Measurements from ENCODE around the gene SMIM36. TPM values are rescaled to one million over a fixed set of nuclear protein-coding genes. Genes with fewer than 3 reads are reported as not detected.
"Not testable (repeated sequence)": the region's sequence is repeated elsewhere in the genome, so short reads cannot be mapped to it uniquely, and the experiment has no call there.

The SMIM36 gene
- total RNA-seq, 2 experiments from 2014 or later, result not detected

DNA sequence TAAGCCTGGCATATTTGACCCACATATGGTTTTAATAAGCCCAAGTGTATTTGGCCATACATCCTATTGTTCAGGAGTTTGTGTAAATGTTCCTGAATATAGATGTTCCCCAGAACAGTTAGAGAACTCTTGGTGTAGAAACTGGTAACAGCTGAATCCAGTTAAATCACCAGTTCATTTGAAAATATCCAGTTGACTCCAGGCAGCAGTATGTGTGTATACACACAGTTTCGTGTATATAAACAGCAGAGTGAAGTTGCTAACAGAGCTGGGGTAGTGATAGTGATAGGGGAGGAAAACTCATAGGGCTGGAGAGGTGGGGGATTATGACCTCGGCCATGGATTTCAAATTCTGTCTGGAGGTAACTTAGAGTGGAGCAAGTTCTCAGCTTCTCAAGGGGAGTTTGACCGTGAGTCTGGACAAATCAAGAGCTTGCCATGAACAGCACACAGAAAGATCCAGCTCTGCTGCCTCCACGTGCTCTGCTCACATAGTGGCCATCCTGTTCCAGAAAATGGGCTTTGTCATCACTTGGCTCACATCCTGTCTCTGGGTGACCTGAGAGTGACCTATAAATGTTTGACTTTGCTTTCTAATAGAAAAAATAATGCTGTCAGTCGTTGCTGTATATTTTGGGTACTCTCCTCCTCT is 59.0 kb downstream of the SMIM36 start:
- ChIA-PET CTCF (interaction anchor here (0.7 kb wide), 1 partner anchor 1145 kb away, joined by 3 read pairs; no protein-coding TSS in a partner anchor), POLR2A (no interaction called here)
- intact Hi-C loops (cut with DNase I, micrococcal nuclease), result no loop called here
- DNase-seq, result no peak
- Mint-ChIP-seq H3K27me3 (peaks cover 10% of the 10 kb centered on the region), H3K4me3 (no peak overlapping the region), H3K9me3 (ENCODE audit: low read depth) (no peaks in the 10 kb centered on the region), H3K4me1 (peaks cover 2% of the 10 kb centered on the region), H3K27ac (no peak overlapping the region), H3K36me3 (ENCODE audit: low read depth) (no peaks in the 10 kb centered on the region)
- no peak for ATAC-seq

DNA sequence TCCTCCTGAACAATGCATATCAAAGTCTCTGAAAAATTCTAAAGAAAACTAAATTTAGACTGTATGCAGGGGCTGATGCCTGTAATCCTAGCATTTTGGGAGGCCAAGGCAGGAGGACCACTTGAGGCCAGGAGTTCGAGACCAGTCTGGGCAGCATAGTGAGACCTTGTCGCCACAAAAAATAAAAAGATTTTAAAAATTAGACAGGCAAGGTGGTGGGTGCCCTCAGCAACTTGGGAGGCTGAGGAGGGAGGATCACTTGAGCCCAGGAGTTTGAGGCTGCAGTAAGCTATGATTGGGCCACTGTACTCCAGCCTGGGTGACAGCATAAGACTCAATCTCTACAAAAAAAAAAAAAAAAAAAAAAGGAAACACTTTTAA is 59.5 kb downstream of the SMIM36 start:
- Mint-ChIP-seq H3K4me1 (peaks cover 2% of the 10 kb centered on the region), H3K27me3 (peaks cover 10% of the 10 kb centered on the region), H3K36me3 (ENCODE audit: low read depth) (no peaks in the 10 kb centered on the region), H3K9me3 (ENCODE audit: low read depth) (no peaks in the 10 kb centered on the region), H3K27ac (no peak overlapping the region), H3K4me3 (no peak overlapping the region)
- POLR2A ChIA-PET, result no interaction called here
- DNase-seq, result no peak
- intact Hi-C loops (cut with DNase I, micrococcal nuclease), result no loop called here
- no peak for ATAC-seq
- CTCF ChIA-PET, result no interaction called here

DNA sequence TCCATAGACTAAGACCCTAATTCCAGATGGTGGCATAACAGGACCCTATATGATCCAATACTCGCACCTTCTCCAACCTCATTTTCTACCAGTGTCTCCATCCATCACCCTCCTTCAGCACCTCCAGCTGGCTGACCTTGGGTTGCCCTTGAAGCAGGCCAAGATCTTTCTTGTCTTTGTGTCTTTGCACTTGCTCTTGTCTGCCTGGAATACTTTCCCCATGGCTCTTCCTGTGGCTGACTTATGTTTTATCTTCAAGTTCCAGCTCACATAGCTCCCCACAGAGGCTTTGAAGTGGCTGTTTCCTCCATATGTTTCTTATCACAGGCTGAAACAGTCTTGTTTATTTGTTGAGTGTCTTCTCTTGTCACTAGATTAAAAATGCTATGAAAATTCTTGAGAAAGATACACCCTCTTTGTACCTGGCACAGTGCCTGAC is 60.0 kb downstream of the SMIM36 start:
- no peak for ATAC-seq
- peaks cover 2% of the 10 kb centered on the region for H3K4me1 Mint-ChIP-seq
- CTCF ChIA-PET, result no interaction called here
- DNase-seq, result no peak
- intact Hi-C loops (cut with DNase I, micrococcal nuclease), result no loop called here
- H3K27ac Mint-ChIP-seq, result no peak overlapping the region
- no peaks in the 10 kb centered on the region for H3K9me3 Mint-ChIP-seq (ENCODE audit: low read depth)
- H3K27me3 Mint-ChIP-seq, result peaks cover 8% of the 10 kb centered on the region
- POLR2A ChIA-PET, result no interaction called here
- no peak overlapping the region for H3K4me3 Mint-ChIP-seq
- no peaks in the 10 kb centered on the region for H3K36me3 Mint-ChIP-seq (ENCODE audit: low read depth)

DNA sequence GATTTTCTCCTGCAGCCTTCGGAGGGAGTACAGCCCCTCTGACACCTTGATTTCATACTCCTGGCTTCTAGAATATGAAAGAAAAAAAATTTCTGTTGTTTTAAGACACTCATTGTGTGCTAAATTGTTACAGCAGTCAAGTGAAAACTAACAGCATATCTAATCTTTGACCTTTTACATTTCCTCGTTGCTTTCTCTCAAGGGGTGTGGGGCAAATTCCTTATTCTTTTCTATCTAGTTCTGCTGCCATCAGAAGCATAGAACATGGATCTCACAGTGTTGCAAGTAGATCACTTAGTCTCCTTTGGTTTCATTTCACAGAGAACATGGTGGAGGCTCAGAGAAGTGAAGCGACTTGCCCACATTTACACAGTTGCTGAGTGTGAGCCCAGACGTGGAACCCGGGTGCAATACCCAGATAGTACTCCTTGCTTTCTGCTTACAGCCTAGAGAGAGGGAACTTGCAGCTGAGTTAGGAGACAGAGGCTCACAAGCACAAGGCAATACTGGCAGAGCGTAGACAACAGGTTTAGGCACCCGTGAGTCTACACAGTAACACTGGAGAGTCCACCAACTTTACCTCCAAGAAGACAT is 60.9 kb downstream of the SMIM36 start:
- Mint-ChIP-seq H3K4me3 (no peak overlapping the region), H3K9me3 (ENCODE audit: low read depth) (no peaks in the 10 kb centered on the region), H3K27me3 (peaks cover 4% of the 10 kb centered on the region), H3K36me3 (ENCODE audit: low read depth) (no peaks in the 10 kb centered on the region), H3K4me1 (peaks cover 2% of the 10 kb centered on the region), H3K27ac (no peak overlapping the region)
- ChIA-PET POLR2A (no interaction called here), CTCF (no interaction called here)
- intact Hi-C loops (cut with DNase I, micrococcal nuclease), result no loop called here
- DNase-seq, result no peak
- ATAC-seq, result no peak

DNA sequence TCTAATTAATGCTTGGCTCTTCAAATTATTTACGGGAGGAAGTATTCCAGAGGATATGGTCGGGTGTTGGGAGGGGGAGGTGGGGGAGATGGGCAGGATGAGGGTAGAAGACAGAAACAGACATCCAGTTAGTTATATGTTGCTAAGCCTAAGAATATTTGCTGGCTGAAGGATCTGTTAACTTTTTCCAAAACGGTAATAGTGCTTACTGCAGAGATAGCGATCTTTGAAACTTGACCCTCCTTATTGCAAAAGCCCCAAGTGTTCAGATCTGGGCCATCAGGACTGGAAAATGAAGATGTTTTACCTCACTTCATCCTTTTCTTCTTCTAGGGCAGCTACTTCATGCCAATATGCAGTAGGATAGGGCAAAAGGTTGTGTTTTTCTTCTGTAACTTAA is 62.6 kb downstream of the SMIM36 start:
- H3K27me3 Mint-ChIP-seq, result peaks cover 3% of the 10 kb centered on the region
- H3K27ac Mint-ChIP-seq, result no peak overlapping the region
- H3K36me3 Mint-ChIP-seq (ENCODE audit: low read depth), result no peaks in the 10 kb centered on the region
- intact Hi-C loops (cut with DNase I, micrococcal nuclease), result no loop called here
- ATAC-seq, result no peak
- POLR2A ChIA-PET, result no interaction called here
- CTCF ChIA-PET, result no interaction called here
- DNase-seq, result no peak
- no peaks in the 10 kb centered on the region for H3K9me3 Mint-ChIP-seq (ENCODE audit: low read depth)
- H3K4me1 Mint-ChIP-seq, result peaks cover 2% of the 10 kb centered on the region
- no peak overlapping the region for H3K4me3 Mint-ChIP-seq

DNA sequence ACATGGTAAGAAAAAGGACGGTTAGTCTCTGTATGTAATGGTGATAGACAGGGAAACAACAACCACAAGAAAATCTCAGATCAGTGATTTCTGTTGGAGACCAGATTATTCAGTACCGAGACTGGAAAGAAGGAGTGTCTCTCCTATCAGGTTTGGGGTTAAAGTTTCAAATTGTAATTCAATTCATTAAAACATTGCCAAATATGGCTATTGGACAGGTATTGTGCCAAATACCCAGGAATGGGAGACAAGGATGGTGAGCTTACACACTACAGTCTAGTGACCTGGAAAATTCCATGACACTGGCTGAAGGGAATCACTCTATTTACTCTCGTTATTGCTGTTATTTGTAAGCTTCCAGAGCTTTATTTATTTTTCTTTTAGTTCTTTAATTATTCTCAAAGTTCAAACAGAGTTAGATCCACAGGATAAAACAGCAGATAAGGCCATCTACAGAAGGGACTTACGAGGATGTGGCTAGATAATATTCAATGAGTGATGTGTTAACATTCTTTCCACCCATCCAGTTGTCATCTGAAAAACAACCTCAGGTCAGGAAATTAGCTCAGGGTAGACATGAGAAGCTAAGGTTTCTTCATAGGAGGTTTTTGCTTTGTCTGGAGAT is 64.6 kb downstream of the SMIM36 start:
- H3K27me3 Mint-ChIP-seq, result peaks cover 3% of the 10 kb centered on the region
- no peaks in the 10 kb centered on the region for H3K9me3 Mint-ChIP-seq (ENCODE audit: low read depth)
- CTCF ChIA-PET, result interaction anchor here (0.6 to 1.3 kb wide), 2 partner anchors 14 to 79 kb away, joined by 3 read pairs; no protein-coding TSS in a partner anchor
- no peak overlapping the region for H3K4me3 Mint-ChIP-seq
- H3K27ac Mint-ChIP-seq, result no peak overlapping the region
- H3K4me1 Mint-ChIP-seq, result peaks cover 2% of the 10 kb centered on the region
- POLR2A ChIA-PET, result no interaction called here
- intact Hi-C loops (cut with DNase I, micrococcal nuclease), result no loop called here
- DNase-seq (no peak), ATAC-seq (no peak)
- no peaks in the 10 kb centered on the region for H3K36me3 Mint-ChIP-seq (ENCODE audit: low read depth)

DNA sequence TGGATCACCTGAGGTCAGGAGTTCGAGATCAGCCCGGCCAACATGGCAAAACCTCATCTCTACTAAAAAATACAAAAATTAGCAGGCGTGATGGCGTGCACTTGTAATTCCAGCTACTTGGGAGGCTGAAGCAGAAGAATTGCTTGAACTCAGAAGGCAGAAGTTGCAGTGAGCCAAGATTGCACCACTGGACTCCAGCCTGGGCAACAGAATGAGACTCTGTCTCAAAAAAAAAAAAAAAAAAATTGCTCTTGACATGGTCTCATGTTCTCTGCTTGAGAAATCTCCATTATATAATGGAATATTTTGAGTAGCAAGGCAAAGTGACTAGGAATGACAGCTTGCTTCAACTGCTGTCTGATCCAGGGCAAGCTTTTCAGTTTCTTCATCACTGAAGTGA is 65.2 kb downstream of the SMIM36 start:
- H3K27me3 Mint-ChIP-seq; H3K4me1 Mint-ChIP-seq; H3K36me3 Mint-ChIP-seq (ENCODE audit: low read depth); H3K9me3 Mint-ChIP-seq (ENCODE audit: low read depth); ATAC-seq; POLR2A ChIA-PET; DNase-seq; H3K27ac Mint-ChIP-seq; H3K4me3 Mint-ChIP-seq; intact Hi-C loops (cut with DNase I, micrococcal nuclease): not testable (repeated sequence)
- CTCF ChIA-PET, result interaction anchor here (1.3 kb wide), 1 partner anchor 13 kb away, joined by 3 read pairs; no protein-coding TSS in a partner anchor

DNA sequence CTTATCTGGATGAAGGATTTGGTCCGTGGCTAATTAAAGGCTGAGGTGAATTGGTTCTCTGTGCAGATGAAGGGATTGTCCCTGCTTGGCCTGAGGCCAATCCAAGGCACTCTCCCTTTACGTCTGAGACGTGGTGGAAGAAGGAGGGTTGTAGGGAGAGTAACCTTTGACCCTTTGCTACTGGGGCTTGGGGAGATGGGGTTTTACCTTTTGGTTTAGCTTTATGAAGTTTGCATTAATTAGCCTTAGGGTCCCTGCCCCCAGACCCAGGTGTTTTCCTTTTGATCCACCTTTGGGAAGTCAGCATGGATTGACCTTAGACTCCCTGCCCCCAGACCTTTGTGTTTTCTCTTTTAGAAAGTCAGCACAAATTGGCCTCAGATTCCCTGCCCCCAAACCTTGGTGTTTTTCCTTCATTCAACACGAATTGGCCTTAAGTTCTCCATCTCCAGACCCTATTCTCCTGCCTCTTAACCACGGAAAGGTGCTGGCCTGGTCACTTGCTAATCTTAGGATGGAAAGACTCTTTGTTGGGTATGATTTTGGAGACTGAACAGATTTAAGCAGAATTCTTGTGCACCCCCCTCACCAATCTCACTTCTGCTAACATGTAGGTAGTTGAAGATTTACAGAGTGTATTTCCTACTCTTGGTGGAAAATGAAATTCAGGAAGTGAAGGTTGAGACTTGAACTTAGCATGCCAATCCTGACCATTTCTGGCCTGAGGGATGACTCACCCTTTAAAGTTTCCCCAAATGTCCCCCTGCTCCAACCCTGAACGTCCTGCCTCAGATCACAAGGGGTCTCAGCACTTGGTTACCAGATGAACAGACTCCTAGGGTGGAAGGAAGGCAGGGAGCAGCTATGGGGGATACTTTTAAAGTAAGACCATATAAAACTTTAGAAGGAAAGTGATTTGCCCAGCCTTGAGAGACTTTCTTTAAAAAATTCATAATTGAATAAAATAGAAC is 66.5 kb downstream of the SMIM36 start:
- H3K27me3 Mint-ChIP-seq, result peaks cover 8% of the 10 kb centered on the region
- ChIA-PET POLR2A (no interaction called here), CTCF (no interaction called here)
- intact Hi-C loops (cut with DNase I, micrococcal nuclease), result no loop called here
- H3K4me1 Mint-ChIP-seq, result no peaks in the 10 kb centered on the region
- ATAC-seq (no peak), DNase-seq (no peak)
- H3K27ac Mint-ChIP-seq, result no peak overlapping the region
- H3K9me3 Mint-ChIP-seq (ENCODE audit: low read depth), result no peaks in the 10 kb centered on the region
- no peak overlapping the region for H3K4me3 Mint-ChIP-seq
- no peaks in the 10 kb centered on the region for H3K36me3 Mint-ChIP-seq (ENCODE audit: low read depth)

DNA sequence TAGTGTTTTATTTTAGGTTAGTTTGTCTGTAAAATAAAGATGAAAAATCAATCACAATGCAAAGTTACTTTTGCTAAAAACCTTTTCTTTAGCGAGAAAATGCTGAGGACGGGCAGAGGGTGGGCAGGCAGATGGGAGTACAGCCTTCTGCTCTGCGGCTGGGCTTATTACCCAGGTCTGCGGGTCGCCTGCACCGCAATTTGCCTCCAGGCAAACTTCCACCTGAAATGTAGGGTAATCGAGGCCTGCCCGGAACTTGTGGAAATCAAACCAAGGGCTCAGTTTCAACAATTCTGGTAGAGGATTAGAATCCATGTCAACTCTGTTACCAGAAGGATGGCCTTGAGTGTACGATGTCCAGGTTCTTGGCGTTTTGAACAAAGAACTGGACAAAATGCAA is 67.3 kb downstream of the SMIM36 start:
- H3K27me3 Mint-ChIP-seq, result peaks cover 8% of the 10 kb centered on the region
- H3K9me3 Mint-ChIP-seq (ENCODE audit: low read depth), result no peaks in the 10 kb centered on the region
- ATAC-seq, result no peak
- no peaks in the 10 kb centered on the region for H3K4me1 Mint-ChIP-seq
- POLR2A ChIA-PET, result no interaction called here
- no peaks in the 10 kb centered on the region for H3K36me3 Mint-ChIP-seq (ENCODE audit: low read depth)
- intact Hi-C loops (cut with DNase I, micrococcal nuclease), result no loop called here
- CTCF ChIA-PET, result no interaction called here
- H3K27ac Mint-ChIP-seq, result no peak overlapping the region
- no peak for DNase-seq
- no peak overlapping the region for H3K4me3 Mint-ChIP-seq

DNA sequence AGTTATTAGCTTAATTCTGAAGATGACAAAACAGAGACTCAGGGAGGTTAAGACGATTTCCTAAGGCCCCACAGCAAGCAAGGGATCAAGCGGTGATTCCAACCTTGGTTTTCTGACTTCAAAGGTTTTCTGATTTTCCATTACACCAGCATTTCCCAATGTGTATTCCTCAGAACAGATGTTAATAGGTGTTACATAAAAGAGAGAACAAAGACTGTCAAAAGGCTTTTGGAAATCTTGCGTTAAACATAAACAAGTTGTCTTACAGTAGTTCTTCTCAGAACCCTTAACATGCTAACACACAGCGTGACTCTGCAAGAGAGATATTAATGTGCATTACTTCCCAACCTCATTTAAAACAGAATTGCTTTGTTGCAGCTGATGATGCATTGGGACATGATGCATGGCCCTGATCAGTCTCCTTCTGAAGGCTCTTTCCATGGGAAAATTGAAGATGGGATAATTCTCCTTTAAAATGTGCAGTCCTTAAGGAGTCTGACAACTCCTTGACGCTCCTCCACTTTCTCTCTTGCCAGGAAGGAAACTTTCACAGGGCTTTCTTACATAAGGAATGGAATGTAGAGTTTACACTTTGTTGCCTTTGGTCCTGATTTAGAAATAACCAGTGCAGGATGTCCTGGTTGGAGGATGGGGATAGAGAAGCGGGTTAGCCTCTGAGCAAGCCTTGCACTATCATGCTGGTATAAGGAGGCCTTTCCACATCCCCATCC is 68.1 kb downstream of the SMIM36 start:
- DNase-seq (no peak), ATAC-seq (no peak)
- H3K27ac Mint-ChIP-seq, result no peak overlapping the region
- H3K4me3 Mint-ChIP-seq, result no peak overlapping the region
- H3K27me3 Mint-ChIP-seq, result peaks cover 11% of the 10 kb centered on the region
- H3K9me3 Mint-ChIP-seq (ENCODE audit: low read depth), result no peaks in the 10 kb centered on the region
- ChIA-PET POLR2A (no interaction called here), CTCF (no interaction called here)
- intact Hi-C loops (cut with DNase I, micrococcal nuclease), result no loop called here
- no peaks in the 10 kb centered on the region for H3K4me1 Mint-ChIP-seq
- no peaks in the 10 kb centered on the region for H3K36me3 Mint-ChIP-seq (ENCODE audit: low read depth)

DNA sequence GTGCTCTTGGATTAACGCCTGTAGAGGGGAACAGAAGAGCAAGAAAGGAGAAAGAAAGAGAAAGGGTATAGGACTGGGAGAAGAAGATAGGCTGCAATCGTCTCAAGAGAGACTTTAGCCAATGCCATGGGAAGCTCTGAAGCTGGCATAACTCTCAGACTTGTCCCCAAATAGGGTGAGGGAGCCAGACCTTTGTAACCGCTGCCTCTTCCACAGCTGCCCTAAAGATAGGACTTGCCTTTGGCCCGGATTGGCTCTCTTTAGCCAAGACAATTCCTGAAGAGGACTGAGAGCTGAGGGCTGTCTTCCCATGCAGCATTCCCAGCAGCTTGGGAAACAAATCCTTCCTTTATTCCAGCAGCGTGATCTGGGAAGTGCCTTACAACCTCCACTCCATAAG is 68.8 kb downstream of the SMIM36 start:
- Mint-ChIP-seq H3K4me3 (no peak overlapping the region), H3K27ac (no peak overlapping the region), H3K4me1 (peaks cover 1% of the 10 kb centered on the region), H3K9me3 (ENCODE audit: low read depth) (no peaks in the 10 kb centered on the region), H3K27me3 (peaks cover 10% of the 10 kb centered on the region), H3K36me3 (ENCODE audit: low read depth) (no peaks in the 10 kb centered on the region)
- no peak for DNase-seq
- CTCF ChIA-PET, result interaction anchor here (0.7 kb wide), 1 partner anchor 11 kb away, joined by 3 read pairs; no protein-coding TSS in a partner anchor
- ATAC-seq, result no peak
- intact Hi-C loops (cut with DNase I, micrococcal nuclease), result no loop called here
- POLR2A ChIA-PET, result no interaction called here

Measured in activated CD4-positive, alpha-beta T cell treated with anti-CD3 and anti-CD28 coated beads for 36 hours (primary cell).